ENCODE measurements around the gene SH3BGRL2.

- TF ChIP-seq POLR2AphosphoS5 (IDR thresholded peaks at IDR 0.05; ENCODE audit: low read depth) (no peak), ZNF114 (CRISPR knock-in tag; IDR thresholded peaks at IDR 0.05) (no peak), REST (IDR thresholded peaks at IDR 0.05; ENCODE audit: unreplicated experiment) (no peak), EZH2 (IDR thresholded peaks at IDR 0.05; ENCODE audit: low read depth, unreplicated experiment) (no peak), CREB1 (CRISPR knock-in tag; IDR thresholded peaks at IDR 0.05; ENCODE audit: low read depth) (no peak), JUNB (IDR thresholded peaks at IDR 0.05; ENCODE audit: unreplicated experiment) (no peak), NANOG (IDR thresholded peaks at IDR 0.05; ENCODE audit: borderline replicate concordance) (no peak), STAT1 (IDR thresholded peaks at IDR 0.05; ENCODE audit: unreplicated experiment) (no peak), EZH2phosphoT487 (IDR thresholded peaks at IDR 0.05; ENCODE audit: unreplicated experiment) (no peak)
- TF ChIP-seq, protein P1, sequence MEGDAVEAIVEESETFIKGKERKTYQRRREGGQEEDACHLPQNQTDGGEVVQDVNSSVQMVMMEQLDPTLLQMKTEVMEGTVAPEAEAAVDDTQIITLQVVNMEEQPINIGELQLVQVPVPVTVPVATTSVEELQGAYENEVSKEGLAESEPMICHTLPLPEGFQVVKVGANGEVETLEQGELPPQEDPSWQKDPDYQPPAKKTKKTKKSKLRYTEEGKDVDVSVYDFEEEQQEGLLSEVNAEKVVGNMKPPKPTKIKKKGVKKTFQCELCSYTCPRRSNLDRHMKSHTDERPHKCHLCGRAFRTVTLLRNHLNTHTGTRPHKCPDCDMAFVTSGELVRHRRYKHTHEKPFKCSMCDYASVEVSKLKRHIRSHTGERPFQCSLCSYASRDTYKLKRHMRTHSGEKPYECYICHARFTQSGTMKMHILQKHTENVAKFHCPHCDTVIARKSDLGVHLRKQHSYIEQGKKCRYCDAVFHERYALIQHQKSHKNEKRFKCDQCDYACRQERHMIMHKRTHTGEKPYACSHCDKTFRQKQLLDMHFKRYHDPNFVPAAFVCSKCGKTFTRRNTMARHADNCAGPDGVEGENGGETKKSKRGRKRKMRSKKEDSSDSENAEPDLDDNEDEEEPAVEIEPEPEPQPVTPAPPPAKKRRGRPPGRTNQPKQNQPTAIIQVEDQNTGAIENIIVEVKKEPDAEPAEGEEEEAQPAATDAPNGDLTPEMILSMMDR (conservative IDR thresholded peaks at IDR 0.05; ENCODE audit: low read depth in 2 of 2), result no peak
Measured at GRCh38 chr6:79717989-79718388, 86.9 kb downstream of the SH3BGRL2 start.
